Retina (tissue), 1 donor: ENCODE data around the gene ST6GALNAC3.

Experiments used
- DNase-seq: peaks from one replicate; pipeline ENCODE4 v3.0.0-alpha.2; 2016

The ST6GALNAC3 gene

GRCh38 chr1:76669131-76669530 is 594.6 kb downstream of the ST6GALNAC3 start:
- DNase-seq: no peak

- DNase-seq: no peak
Observed at GRCh38 chr1:76669624-76670315, 595.2 kb downstream of the ST6GALNAC3 start.

- DNase-seq: no peak
Observed at GRCh38 chr1:76674689-76675210, 600.2 kb downstream of the ST6GALNAC3 start.

GRCh38 chr1:76677416-76678405 is 603.2 kb downstream of the ST6GALNAC3 start:
- DNase-seq: no peak

GRCh38 chr1:76679534-76680152 is 605.1 kb downstream of the ST6GALNAC3 start:
- no peak for DNase-seq

GRCh38 chr1:76680651-76681050 is 606.1 kb downstream of the ST6GALNAC3 start:
- no peak for DNase-seq

GRCh38 chr1:76682138-76682537 is 607.6 kb downstream of the ST6GALNAC3 start:
- DNase-seq: no peak
